Choroid plexus epithelial cell (primary cell): Measurements from ENCODE around the gene DYRK1B.

Experiments used
- DNase-seq: peaks from one replicate; pipeline ENCODE4 v3.0.0-alpha.2; 2010; ENCODE audit warnings: low read depth
- H3K4me3 ChIP-seq: 2 replicates; pipeline ENCODE4 v1.5.1; 2011; ENCODE audit warnings: low read depth, mild to moderate bottlenecking, control low read depth, low read length, moderate library complexity
- TF ChIP-seq, protein P1 (sequence below): conservative IDR thresholded peaks from 2 replicates; pipeline ENCODE4 v1.5.1; 2011; ENCODE audit warnings: low read depth, mild to moderate bottlenecking, control low read depth, inconsistent platforms, low read length, moderate library complexity

DYRK1B gene

DNA sequence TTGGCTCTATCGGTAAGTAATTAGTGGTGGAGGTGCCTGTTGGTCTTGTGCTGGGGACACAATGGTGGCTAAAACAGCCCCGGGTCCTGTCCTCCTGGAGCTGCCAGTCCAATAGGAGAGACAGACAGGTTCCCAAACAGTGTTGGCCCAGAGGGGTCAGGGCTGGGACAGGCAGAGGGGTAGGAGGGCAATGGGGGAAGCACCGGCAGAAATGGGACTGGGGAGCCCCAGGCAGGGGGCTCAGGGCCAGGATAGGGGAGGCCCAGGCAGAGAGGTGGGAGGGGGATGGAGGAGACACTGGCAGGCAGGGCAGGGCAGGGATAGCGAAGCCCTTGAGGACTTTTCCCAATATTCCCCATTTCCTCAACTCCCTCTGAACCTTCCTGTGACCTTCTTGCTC, 14.4 kb upstream of the DYRK1B start:
- TF ChIP-seq, protein P1, sequence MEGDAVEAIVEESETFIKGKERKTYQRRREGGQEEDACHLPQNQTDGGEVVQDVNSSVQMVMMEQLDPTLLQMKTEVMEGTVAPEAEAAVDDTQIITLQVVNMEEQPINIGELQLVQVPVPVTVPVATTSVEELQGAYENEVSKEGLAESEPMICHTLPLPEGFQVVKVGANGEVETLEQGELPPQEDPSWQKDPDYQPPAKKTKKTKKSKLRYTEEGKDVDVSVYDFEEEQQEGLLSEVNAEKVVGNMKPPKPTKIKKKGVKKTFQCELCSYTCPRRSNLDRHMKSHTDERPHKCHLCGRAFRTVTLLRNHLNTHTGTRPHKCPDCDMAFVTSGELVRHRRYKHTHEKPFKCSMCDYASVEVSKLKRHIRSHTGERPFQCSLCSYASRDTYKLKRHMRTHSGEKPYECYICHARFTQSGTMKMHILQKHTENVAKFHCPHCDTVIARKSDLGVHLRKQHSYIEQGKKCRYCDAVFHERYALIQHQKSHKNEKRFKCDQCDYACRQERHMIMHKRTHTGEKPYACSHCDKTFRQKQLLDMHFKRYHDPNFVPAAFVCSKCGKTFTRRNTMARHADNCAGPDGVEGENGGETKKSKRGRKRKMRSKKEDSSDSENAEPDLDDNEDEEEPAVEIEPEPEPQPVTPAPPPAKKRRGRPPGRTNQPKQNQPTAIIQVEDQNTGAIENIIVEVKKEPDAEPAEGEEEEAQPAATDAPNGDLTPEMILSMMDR: no peak
- DNase-seq: no peak
- H3K4me3 ChIP-seq: no peak overlapping the region

DNA sequence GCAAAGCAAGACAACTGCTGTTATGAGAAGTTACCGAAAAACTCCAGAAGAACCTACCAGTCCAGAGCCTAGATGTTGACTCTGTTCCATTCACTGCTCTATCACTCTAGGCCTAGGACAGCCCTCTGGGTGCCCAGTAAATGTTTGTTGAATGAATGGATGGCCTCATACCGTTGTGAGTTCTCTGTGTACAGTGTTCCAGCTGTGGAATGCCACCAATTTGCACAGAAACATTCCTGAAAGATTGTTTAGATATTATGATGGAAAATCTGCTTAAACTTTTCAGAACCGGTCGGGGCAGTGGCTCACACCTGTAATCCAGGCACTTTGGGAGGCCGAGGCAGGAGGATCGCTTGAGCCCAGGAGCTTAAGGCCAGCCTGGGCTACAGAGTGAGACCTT, 13.6 kb upstream of the DYRK1B start:
- H3K4me3 ChIP-seq: no peak overlapping the region
- TF ChIP-seq, protein P1: no peak
- DNase-seq: peak; percentile 22

DNA sequence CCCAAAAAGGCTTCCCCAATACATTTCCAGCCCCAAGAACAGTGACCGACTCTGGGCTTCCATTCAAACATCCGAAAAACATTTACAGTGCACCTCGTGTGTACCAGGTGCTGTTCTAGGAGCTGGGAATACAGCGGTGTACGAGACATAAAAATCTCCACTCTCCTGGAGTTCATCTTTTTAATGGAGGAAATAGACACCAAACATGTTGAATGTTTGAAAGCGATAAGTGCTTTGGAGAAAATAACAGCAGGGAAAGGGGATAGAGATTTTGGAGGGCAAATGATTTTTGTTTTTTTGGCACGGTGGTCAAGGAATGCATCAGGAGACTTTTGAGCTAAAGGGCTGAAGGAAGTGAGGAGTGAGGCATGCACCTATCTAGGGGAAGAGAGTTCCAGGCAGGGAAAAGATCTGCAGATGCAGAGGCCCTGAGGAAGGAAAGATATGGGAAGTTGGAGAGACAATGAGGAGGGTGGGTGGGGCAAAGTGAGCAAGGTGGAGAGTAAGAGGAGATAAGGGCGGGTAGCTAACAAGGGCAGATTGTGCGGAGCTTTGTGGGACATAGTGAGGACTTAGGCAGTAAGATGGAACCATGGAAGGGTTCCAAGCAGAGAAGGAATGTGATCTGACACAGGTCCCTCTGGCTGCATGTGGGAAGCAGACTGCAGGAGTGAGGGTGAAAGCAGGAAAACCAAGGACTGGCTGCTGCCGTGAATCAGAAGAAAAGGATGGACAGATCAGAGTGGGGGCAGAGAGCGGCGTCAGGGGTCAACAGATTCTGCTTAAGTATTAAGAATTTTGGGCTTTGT, 12.9 kb upstream of the DYRK1B start:
- TF ChIP-seq, protein P1: no peak
- H3K4me3 ChIP-seq: peak overlapping the region; percentile 80
- DNase-seq: peak; percentile 24

DNA sequence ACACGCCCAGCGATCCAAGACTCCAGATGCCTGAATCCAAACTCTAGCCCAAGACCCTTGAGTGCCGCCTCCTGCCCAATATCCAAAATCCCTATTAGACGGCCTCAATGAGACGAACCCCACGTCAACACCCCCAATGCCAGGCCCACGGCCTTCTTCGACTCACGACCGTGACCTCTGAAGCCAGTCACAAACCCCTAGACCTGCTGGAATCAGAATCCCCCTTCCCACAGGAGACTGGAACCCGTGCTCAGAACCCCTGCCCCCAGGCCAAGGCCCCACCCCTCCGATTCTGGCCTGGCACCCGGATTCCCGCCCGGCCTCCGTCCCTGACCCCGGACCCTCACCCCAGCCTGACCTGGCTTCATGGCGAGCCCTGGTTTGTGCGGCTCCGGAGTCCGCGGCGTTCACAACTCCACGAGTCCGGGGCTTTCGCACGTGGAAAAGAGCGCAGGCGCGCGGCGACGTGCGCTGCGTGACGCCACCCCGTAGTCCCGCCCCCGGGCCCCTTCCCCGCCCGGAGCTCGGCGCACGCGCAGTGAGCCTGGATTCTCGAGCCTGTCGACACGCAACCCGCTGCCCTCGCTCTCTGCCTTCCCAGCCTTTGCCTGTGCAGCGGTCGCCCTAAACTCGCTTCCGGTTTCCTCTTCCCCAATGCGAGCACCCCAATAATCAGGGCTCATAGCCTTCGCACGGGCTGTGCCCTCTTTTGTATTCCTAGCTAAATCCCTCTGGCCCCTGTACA, 12.1 kb upstream of the DYRK1B start, which contains the start of gene FBL:
Gene FBL (minus strand): TSS at position 447 of the 745 bp plus-strand sequence. CDS start 79 bp downstream, at position 368.
- TF ChIP-seq, protein P1: no peak
- peak; percentile 93 for DNase-seq
- H3K4me3 ChIP-seq: peak within 1 kb of the TSS; percentile 80

DNA sequence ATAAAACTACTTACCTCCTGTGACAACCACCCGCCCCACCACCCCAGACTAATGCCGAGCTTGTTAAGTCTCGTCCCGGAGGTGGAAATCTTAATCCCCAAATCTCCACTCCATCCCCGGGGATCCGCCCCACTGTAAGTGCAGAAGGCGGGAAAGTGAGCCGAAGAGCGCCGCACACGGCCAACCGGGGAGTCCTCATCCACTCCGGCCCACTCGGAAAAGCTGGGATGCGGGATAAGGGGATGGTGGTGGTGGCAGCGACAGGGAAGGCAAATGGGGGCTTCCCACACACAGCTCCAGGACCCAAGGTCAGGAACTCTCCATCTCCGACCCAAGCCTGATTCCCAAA, 11.6 kb upstream of the DYRK1B start:
- peak overlapping the region; percentile 80 for H3K4me3 ChIP-seq
- peak; percentile 23 for DNase-seq
- TF ChIP-seq, protein P1: peak; percentile 42

DNA sequence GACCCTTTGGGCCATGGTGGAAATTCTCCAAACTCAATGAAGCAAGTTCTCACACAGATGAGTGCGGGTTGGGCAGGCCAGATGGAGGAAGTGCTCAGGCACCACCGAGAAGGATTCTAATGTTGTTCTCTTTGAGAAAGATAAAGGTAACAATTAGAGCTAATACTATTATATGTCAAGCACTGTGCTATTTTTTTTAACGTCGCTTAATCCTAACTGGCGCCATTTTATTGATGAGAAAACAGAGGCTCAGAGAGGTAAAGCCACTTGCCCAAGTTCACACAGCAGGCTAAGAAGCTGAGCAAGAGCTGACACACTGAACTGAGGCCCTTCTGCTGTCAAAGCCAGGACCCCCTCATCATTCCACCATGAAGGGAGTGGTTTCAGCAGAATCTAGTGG, 11.2 kb upstream of the DYRK1B start:
- peak overlapping the region; percentile 80 for H3K4me3 ChIP-seq
- TF ChIP-seq, protein P1: no peak
- DNase-seq: no peak
